Ascending aorta (tissue), 2 donors: ENCODE data around the gene SLC16A5. TPM values are rescaled to one million over a fixed set of nuclear protein-coding genes. Genes with fewer than 3 reads are reported as not detected.
A peak's percentile ranks its signal among the peaks of the same experiment; 100 is the strongest.
"Not testable (repeated sequence)": the region's sequence is repeated elsewhere in the genome, so short reads cannot be mapped to it uniquely, and the experiment has no call there.

Experiments used
- DNase-seq, 2 donors: peaks; one replicate each; pipeline ENCODE4 v3.0.0-alpha.2; 2019; ENCODE audit warnings: low spot score in 2 of 2
- H3K27ac ChIP-seq, 2 donors: fragments of 200-600 bp; sonication (generic); one replicate each; pipeline ENCODE4 v1.5.1; 2016 to 2017; ENCODE audit warnings: mild to moderate bottlenecking in 1 of 2
- H3K27me3 ChIP-seq: fragments of 200-600 bp; sonication (generic); one replicate; pipeline ENCODE4 v1.5.1; 2017
- H3K36me3 ChIP-seq, 2 donors: fragments of 200-600 bp; sonication (generic); one replicate each; pipeline ENCODE4 v1.5.1; 2016
- H3K4me1 ChIP-seq, 2 donors: fragments of 200-600 bp; sonication (generic); one replicate each; pipeline ENCODE4 v1.5.1; 2016 to 2017; ENCODE audit warnings: mild to moderate bottlenecking in 1 of 2
- H3K4me3 ChIP-seq, 2 donors: fragments of 200-600 bp; sonication (generic); one replicate each; pipeline ENCODE4 v1.5.1; 2016 to 2017; ENCODE audit warnings: mild to moderate bottlenecking in 1 of 2
- H3K9me3 ChIP-seq, 2 donors: fragments of 200-600 bp; sonication (generic); one replicate each; pipeline ENCODE4 v1.5.1; 2016
- intact Hi-C: fragments of 100-400 bp; cut with DNase I; formaldehyde crosslinking; loops from one replicate; pipeline ENCODE4 v1.15.1; 2023
- total RNA-seq: library from RNA; depleted of rRNA; stranded (reverse); fragments of >200 nt; gene quantifications from one replicate; pipeline ENCODE4 v1.1.0, GENCODE V29; 2016
- TF ChIP-seq, protein P1 (sequence below), 3 experiments: fragments of 200-600 bp in 2 of 3; fragments of 450-650 bp in 1 of 3; sonication (generic) in 2 of 3; IDR thresholded peaks; one replicate each; pipeline ENCODE4 v1.5.1; 2016 to 2019; ENCODE audit warnings: antibody characterized with exemption in 3 of 3, mild to moderate bottlenecking in 1 of 3, moderate library complexity in 1 of 3

Gene SLC16A5
- total RNA-seq, 1 donor from 2014 or later = 101 TPM

DNA sequence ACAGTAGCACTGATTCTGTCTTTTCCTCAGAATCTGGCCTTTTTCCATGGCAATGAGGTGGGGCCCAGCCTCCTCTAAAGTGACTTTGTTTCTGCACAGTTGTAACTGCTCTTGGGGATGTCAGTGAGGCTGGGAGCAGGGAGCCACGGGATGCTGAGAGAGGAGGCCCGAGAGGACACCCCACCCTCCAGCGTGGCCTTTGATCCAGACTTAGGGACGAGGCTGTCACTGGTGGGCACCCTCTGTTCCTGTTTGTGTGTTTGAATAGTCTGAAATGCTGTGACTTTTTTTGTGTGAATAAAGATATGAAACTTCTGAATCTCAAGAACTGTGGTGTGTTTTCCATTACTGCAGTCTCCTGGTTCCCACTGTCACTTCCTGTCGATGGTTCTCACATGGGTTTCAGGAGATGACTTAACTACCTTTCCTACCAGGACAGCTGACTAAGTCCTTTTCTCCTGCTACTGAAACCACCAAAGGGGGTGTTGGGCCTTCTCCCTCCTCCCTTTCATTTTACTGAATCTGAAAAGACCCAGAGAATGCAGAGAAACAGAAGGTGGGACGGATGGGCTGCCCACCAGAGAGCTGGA is 22.1 kb upstream of the SLC16A5 start:
- Histone ChIP-seq H3K36me3 (peaks cover 41 to 42% of the 10 kb centered on the region in 2 donors), H3K4me3 (no peak overlapping the region), H3K27me3 (no peaks in the 10 kb centered on the region), H3K4me1 (no peaks in the 10 kb centered on the region), H3K27ac (no peak overlapping the region), H3K9me3 (no peaks in the 10 kb centered on the region)
- no peak for DNase-seq
- TF ChIP-seq, protein P1, sequence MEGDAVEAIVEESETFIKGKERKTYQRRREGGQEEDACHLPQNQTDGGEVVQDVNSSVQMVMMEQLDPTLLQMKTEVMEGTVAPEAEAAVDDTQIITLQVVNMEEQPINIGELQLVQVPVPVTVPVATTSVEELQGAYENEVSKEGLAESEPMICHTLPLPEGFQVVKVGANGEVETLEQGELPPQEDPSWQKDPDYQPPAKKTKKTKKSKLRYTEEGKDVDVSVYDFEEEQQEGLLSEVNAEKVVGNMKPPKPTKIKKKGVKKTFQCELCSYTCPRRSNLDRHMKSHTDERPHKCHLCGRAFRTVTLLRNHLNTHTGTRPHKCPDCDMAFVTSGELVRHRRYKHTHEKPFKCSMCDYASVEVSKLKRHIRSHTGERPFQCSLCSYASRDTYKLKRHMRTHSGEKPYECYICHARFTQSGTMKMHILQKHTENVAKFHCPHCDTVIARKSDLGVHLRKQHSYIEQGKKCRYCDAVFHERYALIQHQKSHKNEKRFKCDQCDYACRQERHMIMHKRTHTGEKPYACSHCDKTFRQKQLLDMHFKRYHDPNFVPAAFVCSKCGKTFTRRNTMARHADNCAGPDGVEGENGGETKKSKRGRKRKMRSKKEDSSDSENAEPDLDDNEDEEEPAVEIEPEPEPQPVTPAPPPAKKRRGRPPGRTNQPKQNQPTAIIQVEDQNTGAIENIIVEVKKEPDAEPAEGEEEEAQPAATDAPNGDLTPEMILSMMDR (IDR thresholded peaks at IDR 0.05) = no peak
- intact Hi-C loops = no loop called here

GRCh38 chr17:75067856-75068255 is 19.9 kb upstream of the SLC16A5 start:
- H3K27ac ChIP-seq = no peak overlapping the region
- peaks cover 21 to 24% of the 10 kb centered on the region in 2 donors for H3K36me3 ChIP-seq
- H3K27me3 ChIP-seq = no peaks in the 10 kb centered on the region
- H3K9me3 ChIP-seq = no peaks in the 10 kb centered on the region
- H3K4me3 ChIP-seq = no peak overlapping the region
- TF ChIP-seq, protein P1 (IDR thresholded peaks at IDR 0.05) = no peak
- no peaks in the 10 kb centered on the region for H3K4me1 ChIP-seq
- DNase-seq = no peak
- intact Hi-C loops = no loop called here

- intact Hi-C loops = no loop called here
Measured at GRCh38 chr17:75068750-75069149, 19.0 kb upstream of the SLC16A5 start.

DNA sequence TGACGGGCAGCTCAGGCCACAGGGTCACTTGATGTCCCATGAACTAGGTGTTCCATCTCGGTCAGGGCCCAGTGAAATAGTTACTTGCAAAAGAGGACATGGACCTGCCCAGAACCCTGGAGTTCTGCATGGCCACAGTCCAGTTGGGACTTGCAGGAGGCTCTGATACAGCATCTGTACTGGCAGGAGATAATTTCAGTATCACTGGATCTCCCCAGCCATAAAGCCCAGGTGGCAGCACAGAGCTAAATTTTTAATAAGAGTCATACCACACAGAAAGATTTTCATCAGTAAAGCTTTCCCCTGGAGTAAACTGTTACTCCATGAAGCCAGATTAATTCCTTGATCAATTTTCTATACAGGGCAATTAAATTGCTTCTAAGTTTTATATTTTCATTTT is 18.0 kb upstream of the SLC16A5 start:
- TF ChIP-seq, protein P1 (IDR thresholded peaks at IDR 0.05) = peak in 1 of 3 experiments; percentile 7
- Histone ChIP-seq H3K4me1 (no peaks in the 10 kb centered on the region), H3K27ac (no peak overlapping the region), H3K9me3 (no peaks in the 10 kb centered on the region), H3K27me3 (no peaks in the 10 kb centered on the region), H3K36me3 (peaks cover 2 to 5% of the 10 kb centered on the region in 2 donors), H3K4me3 (no peak overlapping the region)
- intact Hi-C loops = no loop called here
- no peak for DNase-seq

More at GRCh38 chr17:75068750-75069149, 19.0 kb upstream of the SLC16A5 start:
- no peaks in the 10 kb centered on the region for H3K9me3 ChIP-seq
- H3K4me1 ChIP-seq = no peaks in the 10 kb centered on the region
- TF ChIP-seq, protein P1 (IDR thresholded peaks at IDR 0.05) = no peak
- peaks cover 12 to 15% of the 10 kb centered on the region in 2 donors for H3K36me3 ChIP-seq
- no peak overlapping the region for H3K27ac ChIP-seq
- H3K4me3 ChIP-seq = no peak overlapping the region
- DNase-seq = no peak
- no peaks in the 10 kb centered on the region for H3K27me3 ChIP-seq

GRCh38 chr17:75071478-75072271 is 16.1 kb upstream of the SLC16A5 start:
- H3K4me1 ChIP-seq, DNase-seq, H3K27me3 ChIP-seq, H3K27ac ChIP-seq, intact Hi-C loops, H3K9me3 ChIP-seq, H3K4me3 ChIP-seq, H3K36me3 ChIP-seq: not testable (repeated sequence)

DNA sequence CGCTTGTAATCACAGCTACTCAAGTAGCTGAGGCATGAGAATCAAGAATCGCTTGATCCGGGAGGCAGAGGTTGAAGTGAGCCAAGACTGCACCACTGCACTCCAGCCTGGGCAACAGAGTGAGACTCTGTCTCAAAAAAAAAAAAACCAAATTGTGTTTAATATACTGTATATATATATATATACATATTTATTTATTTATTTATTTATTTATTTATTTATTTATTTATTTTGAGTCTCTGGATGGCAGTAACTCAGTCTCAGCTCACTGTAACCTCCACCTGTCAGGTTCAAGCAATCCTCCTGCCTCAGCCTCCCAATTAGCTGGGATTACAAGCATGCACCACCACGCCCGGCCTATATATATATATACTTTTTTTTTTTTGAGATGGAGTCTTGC is 14.8 kb upstream of the SLC16A5 start:
- intact Hi-C loops, H3K4me3 ChIP-seq: not testable (repeated sequence)

More for the DNA sequence above, 14.8 kb upstream of the SLC16A5 start:
- not testable (repeated sequence) for H3K27ac ChIP-seq, H3K27me3 ChIP-seq, H3K9me3 ChIP-seq, H3K36me3 ChIP-seq, DNase-seq, H3K4me1 ChIP-seq
